ENCODE measurements around the gene NRXN3. TPM values are rescaled to one million over a fixed set of nuclear protein-coding genes. Genes with fewer than 3 reads are reported as not detected.

NRXN3 gene
- total RNA-seq, 2 experiments from 2014 or later = not detected

DNA sequence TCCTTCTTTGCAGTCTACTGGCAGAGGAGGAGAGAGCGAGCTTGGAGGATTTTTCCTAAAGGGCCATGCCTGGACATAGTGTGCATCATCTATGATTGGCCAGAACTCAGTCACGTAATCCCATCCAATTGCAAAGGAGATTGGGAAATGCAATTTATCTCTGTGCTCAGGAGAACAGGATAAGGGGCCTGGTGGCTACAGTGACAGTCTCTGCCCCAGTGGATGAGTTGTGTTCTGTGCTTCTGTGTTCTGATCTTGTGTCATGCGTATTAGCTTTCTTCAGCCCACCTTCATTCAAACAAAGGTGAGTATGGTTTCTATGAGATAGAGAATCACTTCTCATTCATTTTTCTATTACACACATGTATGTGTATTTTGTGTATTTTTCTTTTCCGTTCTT, 144.3 kb downstream of the NRXN3 start:
- CTCF ChIA-PET (ENCODE audit: unreplicated experiment) = no interaction called here
- no peak overlapping the region for H3K4me2 ChIP-seq (ENCODE audit: low read length)
- no peaks in the 10 kb centered on the region for H3K79me2 ChIP-seq (ENCODE audit: insufficient read depth, low read depth, low read length)
- H3K9me2 ChIP-seq (ENCODE audit: insufficient read depth, low read length) = no peaks in the 10 kb centered on the region
- H3K27ac ChIP-seq (ENCODE audit: low read depth, low read length, poor library complexity, severe bottlenecking) = no peak overlapping the region
- no peaks in the 10 kb centered on the region for H3K4me1 ChIP-seq (ENCODE audit: insufficient read depth, low read length, poor library complexity, severe bottlenecking)
- no peak for DNase-seq (ENCODE audit: low spot score)
- intact Hi-C loops (cut with micrococcal nuclease; ENCODE audit: unreplicated experiment) = no loop called here
- no peak overlapping the region for H3K4me3 ChIP-seq (ENCODE audit: low read depth, low read length, poor library complexity, severe bottlenecking)
- no peak for TF ChIP-seq EZH2phosphoT487 (IDR thresholded peaks at IDR 0.05; ENCODE audit: borderline replicate concordance, low read depth, low read length)
- TF ChIP-seq, protein P1, sequence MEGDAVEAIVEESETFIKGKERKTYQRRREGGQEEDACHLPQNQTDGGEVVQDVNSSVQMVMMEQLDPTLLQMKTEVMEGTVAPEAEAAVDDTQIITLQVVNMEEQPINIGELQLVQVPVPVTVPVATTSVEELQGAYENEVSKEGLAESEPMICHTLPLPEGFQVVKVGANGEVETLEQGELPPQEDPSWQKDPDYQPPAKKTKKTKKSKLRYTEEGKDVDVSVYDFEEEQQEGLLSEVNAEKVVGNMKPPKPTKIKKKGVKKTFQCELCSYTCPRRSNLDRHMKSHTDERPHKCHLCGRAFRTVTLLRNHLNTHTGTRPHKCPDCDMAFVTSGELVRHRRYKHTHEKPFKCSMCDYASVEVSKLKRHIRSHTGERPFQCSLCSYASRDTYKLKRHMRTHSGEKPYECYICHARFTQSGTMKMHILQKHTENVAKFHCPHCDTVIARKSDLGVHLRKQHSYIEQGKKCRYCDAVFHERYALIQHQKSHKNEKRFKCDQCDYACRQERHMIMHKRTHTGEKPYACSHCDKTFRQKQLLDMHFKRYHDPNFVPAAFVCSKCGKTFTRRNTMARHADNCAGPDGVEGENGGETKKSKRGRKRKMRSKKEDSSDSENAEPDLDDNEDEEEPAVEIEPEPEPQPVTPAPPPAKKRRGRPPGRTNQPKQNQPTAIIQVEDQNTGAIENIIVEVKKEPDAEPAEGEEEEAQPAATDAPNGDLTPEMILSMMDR (conservative IDR thresholded peaks at IDR 0.05; ENCODE audit: low read length) = no peak
- H4K20me1 ChIP-seq (ENCODE audit: insufficient read depth, low read length) = no peaks in the 10 kb centered on the region
- H3K9me3 ChIP-seq (ENCODE audit: low read length) = no peaks in the 10 kb centered on the region
- POLR2A ChIA-PET = interaction anchor here (0.7 kb wide), 1 partner anchor 134 kb away, joined by 3 read pairs; no protein-coding TSS in a partner anchor
- H3K36me3 ChIP-seq (ENCODE audit: insufficient read depth, low read length) = no peaks in the 10 kb centered on the region
- no TSS peak for BruUV-seq (replicated peaks)
- H2AFZ ChIP-seq (ENCODE audit: low read length) = no peak overlapping the region

DNA sequence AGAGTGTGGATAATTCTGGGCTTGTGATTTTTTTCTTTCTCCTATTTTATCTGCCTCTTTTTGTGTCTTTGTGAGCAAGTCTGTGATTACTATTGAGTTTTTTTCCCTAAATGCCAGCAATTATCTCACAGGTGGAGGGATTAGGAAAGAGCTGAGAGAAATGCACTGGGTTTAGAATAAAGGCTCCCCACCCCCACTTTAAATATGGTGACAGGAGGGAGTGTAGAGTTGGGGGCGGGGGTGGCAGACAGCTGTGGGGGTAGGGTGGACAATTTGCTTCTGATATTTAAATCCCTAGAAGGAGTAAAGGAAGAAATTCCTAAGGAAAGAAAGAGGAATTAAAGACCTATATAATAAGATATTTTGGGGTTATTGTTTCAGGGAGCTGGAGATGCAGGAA, 145.9 kb downstream of the NRXN3 start:
- BruUV-seq (replicated peaks) = no TSS peak
- CTCF ChIA-PET (ENCODE audit: unreplicated experiment) = no interaction called here
- POLR2A ChIA-PET = interaction anchor here (0.6 kb wide), 1 partner anchor 1847 kb away, joined by 3 read pairs; no protein-coding TSS in a partner anchor

DNA sequence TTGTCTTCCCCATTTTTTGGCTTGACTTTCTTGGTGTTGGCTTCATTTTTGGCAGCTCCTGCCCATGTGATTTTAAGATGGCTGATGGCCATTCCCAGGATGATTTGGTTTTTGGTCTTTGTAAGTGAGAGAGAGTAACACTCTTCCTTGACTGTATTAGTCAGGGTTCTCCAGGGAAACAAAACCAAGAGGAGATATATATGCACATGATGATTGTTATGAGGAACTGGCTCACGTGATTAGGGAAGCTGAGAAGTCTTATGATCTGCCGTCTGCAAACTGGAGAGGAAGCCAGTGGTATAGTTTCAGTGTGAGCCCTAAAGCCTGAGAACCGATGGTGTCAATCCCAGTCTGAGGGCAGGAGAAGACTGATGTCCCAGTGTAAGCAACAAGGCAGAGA, 146.6 kb downstream of the NRXN3 start:
- Histone ChIP-seq H3K9me3 (ENCODE audit: low read length) (no peaks in the 10 kb centered on the region), H3K79me2 (ENCODE audit: insufficient read depth, low read depth, low read length) (no peaks in the 10 kb centered on the region), H3K36me3 (ENCODE audit: insufficient read depth, low read length) (no peaks in the 10 kb centered on the region), H3K4me1 (ENCODE audit: insufficient read depth, low read length, poor library complexity, severe bottlenecking) (no peaks in the 10 kb centered on the region), H3K4me2 (ENCODE audit: low read length) (no peak overlapping the region), H4K20me1 (ENCODE audit: insufficient read depth, low read length) (no peaks in the 10 kb centered on the region), H3K4me3 (ENCODE audit: low read depth, low read length, poor library complexity, severe bottlenecking) (no peak overlapping the region), H3K27ac (ENCODE audit: low read depth, low read length, poor library complexity, severe bottlenecking) (no peak overlapping the region), H2AFZ (ENCODE audit: low read length) (no peak overlapping the region), H3K9me2 (ENCODE audit: insufficient read depth, low read length) (no peaks in the 10 kb centered on the region)
- BruUV-seq (replicated peaks) = no TSS peak
- no peak for TF ChIP-seq EZH2phosphoT487 (IDR thresholded peaks at IDR 0.05; ENCODE audit: borderline replicate concordance, low read depth, low read length)
- TF ChIP-seq, protein P1 (conservative IDR thresholded peaks at IDR 0.05; ENCODE audit: low read length) = no peak
- intact Hi-C loops (cut with micrococcal nuclease; ENCODE audit: unreplicated experiment) = no loop called here
- DNase-seq (ENCODE audit: low spot score) = no peak
- POLR2A ChIA-PET = no interaction called here
- CTCF ChIA-PET (ENCODE audit: unreplicated experiment) = no interaction called here

More for the DNA sequence above, 145.9 kb downstream of the NRXN3 start:
- no peaks in the 10 kb centered on the region for H3K36me3 ChIP-seq (ENCODE audit: insufficient read depth, low read length)
- no peaks in the 10 kb centered on the region for H3K9me3 ChIP-seq (ENCODE audit: low read length)
- no peak for TF ChIP-seq EZH2phosphoT487 (IDR thresholded peaks at IDR 0.05; ENCODE audit: borderline replicate concordance, low read depth, low read length)
- TF ChIP-seq, protein P1 (conservative IDR thresholded peaks at IDR 0.05; ENCODE audit: low read length) = no peak
- no peak overlapping the region for H3K4me2 ChIP-seq (ENCODE audit: low read length)
- no peak overlapping the region for H3K4me3 ChIP-seq (ENCODE audit: low read depth, low read length, poor library complexity, severe bottlenecking)
- intact Hi-C loops (cut with micrococcal nuclease; ENCODE audit: unreplicated experiment) = no loop called here
- DNase-seq (ENCODE audit: low spot score) = no peak
- H2AFZ ChIP-seq (ENCODE audit: low read length) = no peak overlapping the region
- no peaks in the 10 kb centered on the region for H3K9me2 ChIP-seq (ENCODE audit: insufficient read depth, low read length)
- no peaks in the 10 kb centered on the region for H3K4me1 ChIP-seq (ENCODE audit: insufficient read depth, low read length, poor library complexity, severe bottlenecking)
- H3K27ac ChIP-seq (ENCODE audit: low read depth, low read length, poor library complexity, severe bottlenecking) = no peak overlapping the region
- H4K20me1 ChIP-seq (ENCODE audit: insufficient read depth, low read length) = no peaks in the 10 kb centered on the region
- no peaks in the 10 kb centered on the region for H3K79me2 ChIP-seq (ENCODE audit: insufficient read depth, low read depth, low read length)
